GM23248 (cell line): ENCODE measurements around the gene DNAAF5. TPM values are rescaled to one million over a fixed set of nuclear protein-coding genes. Genes with fewer than 3 reads are reported as not detected.

ENCODE experiments used
- DNase-seq: peaks from one replicate; pipeline ENCODE4 v3.0.0-alpha.2; 2015
- H2AFZ ChIP-seq: fragments of 200-600 bp; sonication (generic); 2 replicates; pipeline ENCODE4 v1.6.1; 2016; ENCODE audit warnings: antibody characterized with exemption
- H3F3A ChIP-seq: fragments of 200-600 bp; sonication (generic); 2 replicates; pipeline ENCODE4 v1.6.1; 2016; ENCODE audit warnings: mild to moderate bottlenecking, antibody characterized with exemption, mixed run types; ENCODE audit not compliant: insufficient read depth
- H3K27ac ChIP-seq: fragments of 200-600 bp; sonication (generic); 2 replicates; pipeline ENCODE4 v1.5.1; 2016; ENCODE audit warnings: mild to moderate bottlenecking
- H3K27me3 ChIP-seq: fragments of 200-600 bp; sonication (generic); replicated peaks from 2 replicates; pipeline ENCODE4 v1.6.1; 2016; ENCODE audit warnings: mild to moderate bottlenecking; ENCODE audit not compliant: insufficient read depth
- H3K36me3 ChIP-seq: fragments of 200-600 bp; sonication (generic); 2 replicates; pipeline ENCODE4 v1.6.1; 2016; ENCODE audit warnings: low read depth, mild to moderate bottlenecking
- H3K4me1 ChIP-seq: fragments of 200-600 bp; sonication (generic); 2 replicates; pipeline ENCODE4 v1.6.1; 2016; ENCODE audit warnings: mild to moderate bottlenecking; ENCODE audit not compliant: insufficient read depth
- H3K4me2 ChIP-seq: fragments of 200-600 bp; sonication (generic); one replicate; pipeline ENCODE4 v1.6.1; 2016; ENCODE audit warnings: mild to moderate bottlenecking; ENCODE audit not compliant: unreplicated experiment
- H3K4me3 ChIP-seq: fragments of 200-600 bp; sonication (generic); 2 replicates; pipeline ENCODE4 v1.5.1; 2016; ENCODE audit warnings: mild to moderate bottlenecking
- H3K79me2 ChIP-seq: fragments of 200-600 bp; sonication (generic); 2 replicates; pipeline ENCODE4 v1.6.1; 2016; ENCODE audit warnings: mild to moderate bottlenecking; ENCODE audit not compliant: insufficient read depth
- H3K9ac ChIP-seq: fragments of 200-600 bp; sonication (generic); 2 replicates; pipeline ENCODE4 v1.6.1; 2016; ENCODE audit warnings: mild to moderate bottlenecking
- H3K9me2 ChIP-seq: fragments of 200-600 bp; sonication (generic); 2 replicates; pipeline ENCODE4 v1.6.1; 2016; ENCODE audit warnings: mixed run types, mild to moderate bottlenecking, moderate library complexity; ENCODE audit not compliant: insufficient read depth
- H3K9me3 ChIP-seq: fragments of 200-600 bp; sonication (generic); one replicate; pipeline ENCODE4 v1.6.1; 2017; ENCODE audit warnings: low read depth
- H4K20me1 ChIP-seq: fragments of 200-600 bp; sonication (generic); 2 replicates; pipeline ENCODE4 v1.6.0; 2016; ENCODE audit not compliant: insufficient read depth
- EZH2 ChIP-seq: fragments of 200-600 bp; sonication (generic); IDR thresholded peaks from 2 replicates; pipeline ENCODE4 v1.6.1; 2018; ENCODE audit warnings: antibody characterized with exemption, mild to moderate bottlenecking; ENCODE audit not compliant: insufficient read depth, poor library complexity, severe bottlenecking
- EZH2phosphoT487 ChIP-seq: fragments of 200-600 bp; sonication (generic); IDR thresholded peaks from 2 replicates; pipeline ENCODE4 v1.6.1; 2018; ENCODE audit warnings: antibody characterized with exemption, moderate library complexity, mild to moderate bottlenecking, low read depth; ENCODE audit not compliant: insufficient read depth
- WGBS, 2 experiments: methylation state at CpG; one replicate each; pipeline ENCODE4 v1.1.6; 2015 to 2017; ENCODE audit warnings: low lambda C conversion rate in 2 of 2, low coverage in 1 of 2; ENCODE audit errors: missing lambda C conversion rate in 2 of 2; 5-methylcytosine and 5-hydroxymethylcytosine counted together
- in situ Hi-C: fragments of 300-500 bp; cut with MboI; formaldehyde crosslinking; loops from 2 replicates; pipeline ENCODE4 v1.15.0; 2020
- polyA plus RNA-seq: library from polyadenylated mRNA; unstranded; fragments of >200 nt; fragmentation: Nextera tagmentation; extraction: Ambion mirVana; gene quantifications from 2 replicates; pipeline ENCODE4 v1.2.1, GENCODE V29; 2016
- total RNA-seq: library from RNA; depleted of rRNA; stranded (reverse); fragments of >200 nt; shearing (Covaris generic); gene quantifications from 2 replicates; pipeline ENCODE4 v1.2.3, GENCODE V29; 2014

DNAAF5 gene
- total and polyA plus RNA-seq, 2 experiments from 2014 or later: 5.7 to 35.7 TPM

DNA sequence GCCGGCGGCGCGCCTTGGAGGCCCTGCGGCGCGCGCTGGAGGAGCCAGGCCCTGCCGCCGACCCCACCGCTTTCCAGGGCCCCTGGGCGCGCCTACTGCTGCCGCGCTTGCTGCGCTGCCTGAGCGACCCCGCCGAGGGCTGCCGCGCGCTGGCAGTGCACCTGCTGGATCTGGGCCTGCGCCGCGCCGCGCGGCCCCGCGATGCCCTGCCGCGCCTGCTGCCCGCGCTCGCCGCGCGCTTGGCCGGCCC, 280 bp downstream of the DNAAF5 start:
- peak overlapping the region; percentile 68 for H3K9ac ChIP-seq
- H2AFZ ChIP-seq: peak overlapping the region; percentile 80
- peak overlapping the region; percentile 81 for H3K4me2 ChIP-seq
- 0 out of 2 replicates have a peak, but pooled peaks cover 4% of the 10 kb centered on the region for H3F3A ChIP-seq
- H3K4me1 ChIP-seq: 0 out of 2 replicates have a peak, but pooled peaks cover 4% of the 10 kb centered on the region
- H3K4me3 ChIP-seq: peak overlapping the region; percentile 70
- H3K9me3 ChIP-seq: no peaks in the 10 kb centered on the region
- H3K79me2 ChIP-seq: peaks cover 17% of the 10 kb centered on the region
- TF ChIP-seq EZH2 (no peak), EZH2phosphoT487 (no peak)
- WGBS, 2 experiments: 0 to 3% methylated on average over 14 to 22 of the region's 39 CpGs
- no peaks in the 10 kb centered on the region for H4K20me1 ChIP-seq
- no peak for DNase-seq
- no peaks in the 10 kb centered on the region for H3K27me3 ChIP-seq
- in situ Hi-C loops: no loop called here
- no peaks in the 10 kb centered on the region for H3K9me2 ChIP-seq
- no peaks in the 10 kb centered on the region for H3K36me3 ChIP-seq
- no peak overlapping the region for H3K27ac ChIP-seq

DNA sequence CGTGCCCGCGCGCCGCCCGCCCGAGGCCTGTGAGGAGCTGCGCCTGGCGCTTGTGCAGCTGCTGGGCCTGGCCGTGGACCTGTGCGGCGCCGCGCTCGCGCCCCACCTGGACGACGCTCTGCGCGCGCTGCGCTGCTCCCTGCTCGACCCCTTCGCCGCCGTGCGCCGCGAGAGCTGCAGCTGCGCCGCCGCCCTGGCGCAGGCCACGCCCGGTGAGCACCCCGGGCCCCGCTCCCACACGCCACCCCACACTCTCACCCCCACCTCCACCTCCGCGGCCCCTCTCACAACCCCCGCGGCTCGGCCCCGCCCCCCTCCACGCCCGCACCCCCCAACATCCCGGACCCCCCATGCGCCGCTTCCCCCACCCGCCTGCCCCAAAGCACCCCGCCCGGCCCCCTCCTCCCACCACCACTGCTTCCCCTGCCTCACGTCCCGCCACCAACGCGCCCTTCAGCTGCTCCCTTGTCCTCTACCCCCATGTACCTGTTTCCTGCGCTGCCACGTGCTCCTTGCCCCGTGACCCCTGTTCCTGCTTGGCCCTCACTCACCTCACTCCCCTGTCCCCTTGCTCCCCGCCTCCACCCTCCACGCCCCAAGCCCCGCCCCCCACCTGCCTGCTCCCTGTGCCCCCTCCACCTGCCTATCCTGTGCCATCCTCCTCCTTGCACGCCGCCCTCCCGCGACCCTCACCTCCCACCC, 756 bp downstream of the DNAAF5 start, which contains the start of gene PRKAR1B:
PRKAR1B (minus strand) TSS at position 178 of the 702 bp plus-strand sequence. CDS start 15,776 bp downstream, outside the sequence.
- 0 to 1% methylated on average over 5 to 53 of the region's 66 CpGs for WGBS, 2 experiments
- H4K20me1 ChIP-seq: no peaks in the 10 kb centered on the region
- H3K4me1 ChIP-seq: 0 out of 2 replicates have a peak, but pooled peaks cover 4% of the 10 kb centered on the region
- H3K4me2 ChIP-seq: peak within 1 kb of the TSS; percentile 81
- H3K79me2 ChIP-seq: peaks cover 21% of the 10 kb centered on the region
- no peaks in the 10 kb centered on the region for H3K36me3 ChIP-seq
- H3K9me3 ChIP-seq: no peaks in the 10 kb centered on the region
- H3K9ac ChIP-seq: peak within 1 kb of the TSS; percentile 68
- H3K4me3 ChIP-seq: peak within 1 kb of the TSS; percentile 70
- no peak within 1 kb of the TSS for H3K27ac ChIP-seq
- H3K27me3 ChIP-seq: no peaks in the 10 kb centered on the region
- TF ChIP-seq EZH2 (no peak), EZH2phosphoT487 (no peak)
- peak within 1 kb of the TSS; percentile 80 for H2AFZ ChIP-seq
- no peaks in the 10 kb centered on the region for H3K9me2 ChIP-seq
- 0 out of 2 replicates have a peak, but pooled peaks cover 4% of the 10 kb centered on the region for H3F3A ChIP-seq
- in situ Hi-C loops: no loop called here
- peak; percentile 60 for DNase-seq

DNA sequence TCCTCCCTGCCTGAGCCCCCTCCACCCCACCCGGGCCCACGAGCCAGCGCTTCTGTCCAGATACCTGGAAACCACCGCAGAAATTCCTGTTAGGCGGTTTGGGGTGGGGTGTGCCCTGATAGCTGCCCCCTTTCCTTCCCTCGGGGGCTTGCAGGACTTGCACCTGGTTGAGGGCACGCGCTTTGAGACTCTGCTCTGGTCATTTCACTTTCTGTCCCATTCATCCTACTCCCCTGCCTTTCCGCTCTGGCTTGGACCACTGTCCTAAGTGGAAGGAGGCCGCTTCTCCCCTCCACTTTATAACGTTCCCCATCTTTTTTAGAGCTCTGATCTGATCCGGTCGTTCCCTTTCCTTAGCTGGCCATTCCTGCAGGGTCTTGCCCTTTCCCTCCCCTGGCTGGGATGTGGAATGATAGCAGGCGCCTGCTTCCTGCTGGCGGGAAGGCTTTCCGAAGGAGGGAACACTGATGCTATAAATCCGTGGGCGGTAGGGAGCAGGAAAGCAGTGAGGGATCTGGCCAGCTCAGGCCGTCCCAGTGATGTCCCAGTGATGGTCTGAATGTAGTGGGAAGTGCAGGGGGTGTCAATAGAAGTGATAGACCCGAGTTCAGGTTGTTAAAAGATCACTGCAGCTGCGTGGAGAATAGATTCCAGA, 1.4 kb downstream of the DNAAF5 start:
- Histone ChIP-seq H3K27me3 (no peaks in the 10 kb centered on the region), H3K4me2 (peak overlapping the region; percentile 54), H3K9ac (peak overlapping the region; percentile 19; the same call in 1 of the 2 replicates), H3K9me3 (no peaks in the 10 kb centered on the region), H3K27ac (no peak overlapping the region), H3K9me2 (no peaks in the 10 kb centered on the region), H3K36me3 (no peaks in the 10 kb centered on the region; the same call in 1 of the 2 replicates), H2AFZ (peak overlapping the region; percentile 30), H3F3A (0 out of 2 replicates have a peak, but pooled peaks cover 4% of the 10 kb centered on the region), H3K4me3 (peak overlapping the region; percentile 70), H4K20me1 (no peaks in the 10 kb centered on the region), H3K79me2 (peaks cover 28% of the 10 kb centered on the region), H3K4me1 (0 out of 2 replicates have a peak, but pooled peaks cover 4% of the 10 kb centered on the region)
- DNase-seq: peak; percentile 70
- TF ChIP-seq EZH2 (no peak), EZH2phosphoT487 (no peak)
- WGBS, 2 experiments: 18% methylated on average over 21 of the region's 21 CpGs
- in situ Hi-C loops: no loop called here

DNA sequence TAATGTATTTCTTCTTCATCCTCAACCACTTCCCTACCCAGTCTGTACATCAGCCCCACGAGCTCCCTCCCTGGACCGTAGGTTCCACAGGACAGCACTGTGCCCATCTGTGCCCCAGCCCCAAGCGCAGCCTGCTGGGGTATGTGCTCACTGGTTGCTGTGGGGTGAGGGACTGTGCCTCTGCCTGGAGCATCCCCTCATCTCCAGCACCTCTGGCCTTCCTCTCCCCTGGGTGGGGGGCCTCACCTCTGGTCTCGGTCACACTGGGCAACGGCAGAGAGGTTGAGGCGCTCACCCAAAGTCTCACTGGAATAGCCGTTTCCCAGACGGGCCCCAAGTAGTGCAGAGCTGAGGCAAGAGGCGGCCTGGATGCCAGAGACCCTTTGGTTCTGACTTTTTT, 2.1 kb downstream of the DNAAF5 start:
- no peak overlapping the region for H3K27ac ChIP-seq
- H3K9ac ChIP-seq: no peak overlapping the region
- 0 out of 2 replicates have a peak, but pooled peaks cover 4% of the 10 kb centered on the region for H3K4me1 ChIP-seq
- 74 to 77% methylated on average over 9 of the region's 9 CpGs for WGBS, 2 experiments
- H3K4me2 ChIP-seq: no peak overlapping the region
- peaks cover 35% of the 10 kb centered on the region for H3K79me2 ChIP-seq
- no peaks in the 10 kb centered on the region for H4K20me1 ChIP-seq
- H2AFZ ChIP-seq: no peak overlapping the region
- H3K9me2 ChIP-seq: 0 out of 2 replicates have a peak, but pooled peaks cover under 1% of the 10 kb centered on the region
- DNase-seq: no peak
- H3K4me3 ChIP-seq: no peak overlapping the region
- no peaks in the 10 kb centered on the region for H3K27me3 ChIP-seq
- H3K36me3 ChIP-seq: peaks cover under 1% of the 10 kb centered on the region; the same call in 1 of the 2 replicates
- in situ Hi-C loops: no loop called here
- no peak for TF ChIP-seq EZH2phosphoT487
- no peak for TF ChIP-seq EZH2
- H3F3A ChIP-seq: 0 out of 2 replicates have a peak, but pooled peaks cover 4% of the 10 kb centered on the region
- H3K9me3 ChIP-seq: no peaks in the 10 kb centered on the region
